Neutrophil (primary cell): Measurements from ENCODE around the gene DCAF4.

Source experiments
- H3K27ac ChIP-seq: fragments of 200-600 bp; sonication (generic); 2 replicates; pipeline ENCODE4 v1.5.1; 2016; ENCODE audit warnings: mild to moderate bottlenecking, moderate library complexity
- H3K27me3 ChIP-seq: fragments of 200-600 bp; sonication (generic); 2 replicates; pipeline ENCODE4 v1.6.0; 2016; ENCODE audit warnings: mild to moderate bottlenecking
- H3K36me3 ChIP-seq: fragments of 200-600 bp; sonication (generic); 2 replicates; pipeline ENCODE4 v1.5.1; 2017
- H3K4me1 ChIP-seq, 2 experiments: fragments of 200-600 bp in 1 of 2; sonication (generic) in 1 of 2; 1 replicate in 1 of 2; 2 replicates in 1 of 2; pipeline versions ENCODE4 v1.5.1 to v1.6.1; 2013 to 2016; ENCODE audit warnings: low read depth in 1 of 2, low read length in 1 of 2, mild to moderate bottlenecking in 1 of 2, moderate library complexity in 1 of 2; ENCODE audit not compliant: control insufficient read depth in 1 of 2, insufficient read depth in 1 of 2
- H3K4me3 ChIP-seq, 2 experiments: fragments of 200-600 bp in 1 of 2; sonication (generic) in 1 of 2; 1 replicate in 1 of 2; 2 replicates in 1 of 2; pipeline ENCODE4 v1.5.1; 2013 to 2016; ENCODE audit warnings: low read depth in 1 of 2, low read length in 1 of 2, mild to moderate bottlenecking in 1 of 2, moderate library complexity in 1 of 2
- H3K9me3 ChIP-seq: fragments of 200-600 bp; sonication (generic); 2 replicates; pipeline ENCODE4 v1.5.1; 2016
- TF ChIP-seq, protein P1 (sequence below): fragments of 200-600 bp; sonication (generic); IDR thresholded peaks from 2 replicates; pipeline ENCODE4 v1.5.1; 2016; ENCODE audit warnings: antibody characterized with exemption

Gene DCAF4

DNA sequence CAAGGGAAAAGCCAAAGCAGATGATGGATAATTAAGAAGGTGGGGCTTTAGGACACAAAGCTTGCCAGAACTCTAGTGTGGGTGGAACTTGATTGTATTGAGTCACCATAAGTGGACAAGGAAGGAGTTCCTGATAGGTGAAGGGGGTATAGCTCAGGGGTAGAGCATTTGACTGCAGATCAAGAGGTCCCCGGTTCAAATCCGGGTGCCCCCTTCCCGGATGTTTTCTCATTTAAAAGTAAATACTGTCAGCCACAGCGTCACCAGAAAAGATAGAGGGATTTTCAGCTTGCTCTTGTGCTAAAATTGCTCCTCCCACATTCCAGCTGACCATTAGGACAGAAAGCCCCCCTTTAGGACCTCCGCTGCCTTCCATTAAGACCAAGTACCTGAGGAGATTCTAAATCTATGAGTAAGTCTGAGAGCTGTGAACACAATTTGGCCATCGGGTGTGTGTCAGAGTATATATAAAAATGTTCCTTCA is 36.6 kb downstream of the DCAF4 start:
- no peaks in the 10 kb centered on the region for H3K27me3 ChIP-seq
- H3K4me1 ChIP-seq = no peaks in the 10 kb centered on the region
- no peak overlapping the region for H3K4me3 ChIP-seq
- H3K27ac ChIP-seq = no peak overlapping the region
- TF ChIP-seq, protein P1, sequence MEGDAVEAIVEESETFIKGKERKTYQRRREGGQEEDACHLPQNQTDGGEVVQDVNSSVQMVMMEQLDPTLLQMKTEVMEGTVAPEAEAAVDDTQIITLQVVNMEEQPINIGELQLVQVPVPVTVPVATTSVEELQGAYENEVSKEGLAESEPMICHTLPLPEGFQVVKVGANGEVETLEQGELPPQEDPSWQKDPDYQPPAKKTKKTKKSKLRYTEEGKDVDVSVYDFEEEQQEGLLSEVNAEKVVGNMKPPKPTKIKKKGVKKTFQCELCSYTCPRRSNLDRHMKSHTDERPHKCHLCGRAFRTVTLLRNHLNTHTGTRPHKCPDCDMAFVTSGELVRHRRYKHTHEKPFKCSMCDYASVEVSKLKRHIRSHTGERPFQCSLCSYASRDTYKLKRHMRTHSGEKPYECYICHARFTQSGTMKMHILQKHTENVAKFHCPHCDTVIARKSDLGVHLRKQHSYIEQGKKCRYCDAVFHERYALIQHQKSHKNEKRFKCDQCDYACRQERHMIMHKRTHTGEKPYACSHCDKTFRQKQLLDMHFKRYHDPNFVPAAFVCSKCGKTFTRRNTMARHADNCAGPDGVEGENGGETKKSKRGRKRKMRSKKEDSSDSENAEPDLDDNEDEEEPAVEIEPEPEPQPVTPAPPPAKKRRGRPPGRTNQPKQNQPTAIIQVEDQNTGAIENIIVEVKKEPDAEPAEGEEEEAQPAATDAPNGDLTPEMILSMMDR = no peak
- no peaks in the 10 kb centered on the region for H3K9me3 ChIP-seq
- peaks cover 15% of the 10 kb centered on the region for H3K36me3 ChIP-seq

GRCh38 chr14:72965249-72965648 is 39.0 kb downstream of the DCAF4 start:
- H3K27ac ChIP-seq = no peak overlapping the region
- H3K36me3 ChIP-seq = peaks cover 39% of the 10 kb centered on the region
- H3K9me3 ChIP-seq = no peaks in the 10 kb centered on the region
- no peaks in the 10 kb centered on the region for H3K27me3 ChIP-seq
- H3K4me1 ChIP-seq = no peaks in the 10 kb centered on the region
- TF ChIP-seq, protein P1 = no peak
- H3K4me3 ChIP-seq = no peak overlapping the region

DNA sequence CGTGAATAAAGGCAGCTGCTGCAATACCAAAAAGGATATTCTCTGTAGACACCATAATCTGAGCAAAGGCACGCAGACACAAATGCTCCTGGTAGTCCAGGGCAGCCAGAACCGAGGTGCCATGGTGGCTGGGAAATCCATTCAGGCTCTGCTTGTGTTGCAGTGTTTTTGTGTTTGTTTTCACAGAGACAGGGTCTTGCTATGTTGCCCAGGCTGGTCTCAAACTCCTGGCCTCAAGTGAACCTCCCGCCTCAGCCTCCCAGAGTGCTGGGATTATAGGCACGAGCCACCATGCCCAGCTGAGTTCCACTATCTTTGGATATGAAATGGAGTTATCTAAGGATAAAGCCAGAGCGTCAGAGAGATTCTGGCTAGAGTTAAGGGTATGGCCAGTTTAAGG is 39.8 kb downstream of the DCAF4 start:
- Histone ChIP-seq H3K36me3 (peaks cover 47% of the 10 kb centered on the region), H3K9me3 (no peaks in the 10 kb centered on the region), H3K27me3 (no peaks in the 10 kb centered on the region), H3K4me1 (no peaks in the 10 kb centered on the region), H3K4me3 (no peak overlapping the region), H3K27ac (no peak overlapping the region)
- TF ChIP-seq, protein P1 = no peak

DNA sequence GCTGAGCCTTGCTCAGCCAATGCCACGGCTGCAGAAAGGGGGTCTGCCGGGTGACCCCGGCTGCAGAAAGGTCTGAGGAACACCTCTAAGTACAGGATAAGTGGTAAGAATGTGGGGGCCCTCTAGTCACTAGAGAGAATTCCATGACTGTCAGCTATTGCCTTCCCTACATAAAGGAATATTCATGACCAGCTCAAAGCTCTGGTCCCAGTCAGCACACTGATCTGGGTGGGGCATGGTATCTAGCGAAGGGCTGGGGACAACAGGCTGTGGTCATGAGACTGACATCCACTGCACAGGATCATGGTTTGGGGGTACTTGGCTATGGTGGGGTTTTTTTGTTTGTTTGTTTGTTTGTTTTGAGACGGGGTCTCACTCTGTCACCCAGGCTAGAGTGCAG is 42.1 kb downstream of the DCAF4 start:
- Histone ChIP-seq H3K27ac (no peak overlapping the region), H3K36me3 (peaks cover 70% of the 10 kb centered on the region), H3K4me1 (no peaks in the 10 kb centered on the region), H3K9me3 (no peaks in the 10 kb centered on the region), H3K4me3 (no peak overlapping the region), H3K27me3 (no peaks in the 10 kb centered on the region)
- TF ChIP-seq, protein P1 = no peak

DNA sequence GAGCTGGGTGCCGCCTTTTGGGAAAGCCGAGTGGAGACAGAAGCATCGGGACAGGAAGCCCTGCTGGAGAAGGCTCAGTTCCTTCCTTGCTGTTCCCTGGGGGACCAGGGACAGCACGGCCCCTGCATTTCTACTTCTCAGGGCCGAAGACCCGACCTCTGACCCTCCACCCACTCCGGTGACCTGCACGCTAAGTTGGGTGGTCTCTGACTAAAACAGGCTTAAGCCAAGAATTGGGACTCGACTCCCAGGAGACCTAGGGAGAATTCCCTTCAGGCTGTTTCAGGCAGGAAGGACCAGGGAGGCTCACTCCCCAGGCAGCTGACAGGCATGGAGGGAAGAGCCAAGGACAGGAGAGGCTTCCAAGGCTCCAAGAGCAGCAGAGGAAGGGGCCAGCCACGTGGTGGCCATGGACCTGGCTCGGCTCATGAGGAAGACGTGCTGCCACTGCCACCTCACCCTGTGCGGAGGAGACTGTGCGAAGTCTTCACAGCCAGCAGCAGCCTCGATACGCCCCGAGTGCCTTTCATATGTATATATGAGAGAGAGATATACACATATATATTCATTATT is 43.9 kb downstream of the DCAF4 start:
- TF ChIP-seq, protein P1 = no peak
- no peak overlapping the region for H3K4me3 ChIP-seq
- H3K36me3 ChIP-seq = peaks cover 88% of the 10 kb centered on the region
- H3K27me3 ChIP-seq = no peaks in the 10 kb centered on the region
- H3K4me1 ChIP-seq = no peaks in the 10 kb centered on the region
- H3K9me3 ChIP-seq = no peaks in the 10 kb centered on the region
- H3K27ac ChIP-seq = no peak overlapping the region
